Cardiac atrium fibroblast (primary cell): ENCODE measurements around the gene CT45A5. TPM values are rescaled to one million over a fixed set of nuclear protein-coding genes. Genes with fewer than 3 reads are reported as not detected.

ENCODE experiments used
- total RNA-seq: library from RNA; depleted of rRNA; stranded (reverse); fragments of >200 nt; gene quantifications from 2 replicates; pipeline ENCODE4 v1.2.3, GENCODE V29; 2015

CT45A5 gene
- not detected in 2 replicates for total RNA-seq

GRCh38 chrX:135785403-135785802 lies at the start of gene CT45A5:
Gene CT45A5, minus strand, starts transcription at chrX:135785503. Its CDS starts 3,774 bp downstream, at chrX:135781729.

GRCh38 chrX:135819912-135820311 lies 34.6 kb upstream of the CT45A5 start, which contains the start of gene CT45A2:
Gene CT45A2, minus strand, starts transcription at chrX:135820012. Its CDS starts 3,747 bp downstream, at chrX:135816265.

GRCh38 chrX:135802687-135803086 lies 17.4 kb upstream of the CT45A5 start, which contains the start of gene CT45A6:
Gene CT45A6, minus strand, starts transcription at chrX:135802787. Its CDS starts 3,794 bp downstream, at chrX:135798993.

GRCh38 chrX:135768091-135768490 lies 17.2 kb downstream of the CT45A5 start, which contains the start of gene CT45A3:
Gene CT45A3, minus strand, starts transcription at chrX:135768191. Its CDS starts 3,747 bp downstream, at chrX:135764444.

Other genes starting within 250 kb of the CT45A5 start
- gene CT45A1, start 71.9 kb downstream of the CT45A5 start, total RNA-seq: not detected in 2 replicates
- not detected in 2 replicates for gene CT45A3, start 17.3 kb downstream of the CT45A5 start, total RNA-seq
- gene CT45A6, start 17.3 kb upstream of the CT45A5 start, total RNA-seq: not detected in 2 replicates
- gene CT45A2, start 34.5 kb upstream of the CT45A5 start, total RNA-seq: not detected in 2 replicates
- not detected in 2 replicates for gene CT45A7, start 51.8 kb upstream of the CT45A5 start, total RNA-seq
- not detected in 2 replicates for gene CT45A8, start 69.0 kb upstream of the CT45A5 start, total RNA-seq
- not detected in 2 replicates for gene CT45A9, start 86.3 kb upstream of the CT45A5 start, total RNA-seq
- not detected in 2 replicates for gene CT45A10, start 107.9 kb upstream of the CT45A5 start, total RNA-seq
- not detected in 2 replicates for gene SAGE1, start 108.2 kb upstream of the CT45A5 start, total RNA-seq
- 13.2 and 17.2 TPM in 2 replicates for gene MMGT1, start 188.5 kb upstream of the CT45A5 start, total RNA-seq
- gene SLC9A6, start 199.9 kb upstream of the CT45A5 start, total RNA-seq: 10.4 and 11.7 TPM in 2 replicates